Stromal cell of bone marrow (primary cell): ENCODE data around the gene PDGFB.

Source experiments
- DNase-seq: peaks from one replicate; pipeline ENCODE4 v3.0.0-alpha.2; 2012; ENCODE audit warnings: low read depth

Gene PDGFB

DNA sequence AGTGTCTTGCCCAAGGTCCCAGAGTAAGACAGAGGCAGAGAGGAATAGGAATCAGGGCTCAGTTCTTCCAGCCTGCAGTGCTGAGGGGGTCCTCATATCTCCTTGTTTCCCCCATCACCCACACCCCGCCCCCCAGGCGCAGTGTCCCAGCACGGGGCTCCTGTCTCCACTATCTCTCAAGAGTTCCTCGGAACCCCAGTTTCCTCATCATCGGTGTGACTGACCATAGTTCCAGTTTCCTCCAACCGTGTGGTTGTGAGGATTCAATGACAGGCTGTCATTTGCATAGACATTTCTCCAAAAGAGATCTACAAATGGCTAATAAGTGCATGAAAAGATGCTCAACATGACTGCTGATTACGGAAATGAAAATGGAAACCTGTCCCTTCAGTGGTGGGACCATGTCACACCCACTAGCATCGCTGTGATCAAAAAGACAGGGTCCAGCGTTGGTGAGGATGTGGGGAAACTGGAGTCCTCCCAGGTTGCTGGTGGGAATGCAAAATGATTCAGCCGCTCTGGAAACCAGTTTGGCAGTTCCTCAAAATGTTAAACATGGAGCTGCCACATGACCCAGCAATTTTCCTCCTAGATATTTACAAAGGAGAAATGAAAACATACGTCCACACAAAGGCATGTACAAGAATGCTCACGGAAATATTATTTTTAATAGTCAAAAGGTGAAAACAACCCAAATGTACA is 31.8 kb upstream of the PDGFB start:
- no peak for DNase-seq

- DNase-seq = no peak
Observed at GRCh38 chr22:39275814-39276439, 31.1 kb upstream of the PDGFB start.

DNA sequence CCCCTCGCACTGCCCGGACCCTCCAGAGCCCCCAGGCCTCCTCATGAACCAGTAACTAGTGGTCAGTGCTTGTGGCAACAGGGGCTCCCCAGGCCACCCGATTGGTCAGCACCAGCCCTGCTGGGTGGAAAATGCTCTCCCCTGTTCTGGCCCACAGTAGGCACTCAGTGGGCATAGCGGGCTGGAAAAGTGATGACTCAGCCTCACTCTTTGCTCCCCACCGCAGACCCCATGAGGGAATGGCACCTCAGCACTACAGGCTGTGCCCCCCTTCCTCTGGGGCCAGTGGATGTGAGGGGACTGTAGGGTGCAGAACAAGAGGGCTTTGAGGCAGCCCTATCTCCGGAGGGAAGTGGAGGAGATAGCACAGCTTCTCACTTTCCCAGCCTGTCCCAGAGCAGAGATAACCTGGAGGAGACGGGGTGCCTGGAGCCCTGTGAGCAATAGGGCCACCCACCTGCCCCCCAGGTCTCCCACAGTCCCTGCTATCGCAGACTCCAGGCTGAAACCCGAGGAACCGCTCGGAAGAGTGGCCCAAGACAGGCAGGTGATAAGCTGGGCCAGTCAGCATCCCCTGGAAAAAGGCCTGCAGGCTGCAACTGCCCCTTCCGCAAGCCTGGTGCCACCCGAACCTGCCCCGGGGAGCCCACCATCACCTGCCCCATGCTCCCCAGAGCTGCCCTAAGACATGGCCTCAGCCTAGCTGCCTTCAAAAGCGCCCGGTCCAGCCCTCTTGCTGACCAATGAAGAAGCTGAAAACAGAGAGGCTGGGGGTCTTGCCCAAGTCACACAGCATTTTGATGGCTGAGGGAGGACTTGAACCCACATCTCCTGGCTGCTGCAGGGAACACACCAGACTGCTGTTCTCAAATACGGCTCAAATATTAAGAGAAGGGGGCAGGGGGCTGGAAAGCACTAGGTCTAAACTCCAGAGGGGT is 29.4 kb upstream of the PDGFB start:
- no peak for DNase-seq

DNA sequence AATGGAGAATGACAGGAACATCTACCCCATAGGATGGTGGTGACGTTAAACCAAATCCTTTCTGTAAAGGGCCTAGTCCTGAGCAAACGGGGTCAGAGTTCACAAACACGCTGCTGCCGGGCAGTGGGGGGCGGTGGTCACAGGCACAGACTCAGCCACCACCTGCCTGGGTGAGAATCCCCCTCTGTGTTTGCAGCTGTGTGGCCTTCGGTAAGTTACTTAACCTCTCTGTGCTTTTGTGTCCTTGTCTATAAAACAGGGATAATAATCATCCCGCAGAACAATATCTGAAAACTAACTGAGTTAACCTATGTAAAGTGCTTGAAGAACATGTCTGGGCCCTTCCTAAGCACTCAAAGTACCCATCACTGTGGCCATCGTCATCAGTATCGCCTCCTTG is 26.0 kb upstream of the PDGFB start:
- no peak for DNase-seq

GRCh38 chr22:39270280-39270679 is 25.5 kb upstream of the PDGFB start:
- DNase-seq = no peak

DNA sequence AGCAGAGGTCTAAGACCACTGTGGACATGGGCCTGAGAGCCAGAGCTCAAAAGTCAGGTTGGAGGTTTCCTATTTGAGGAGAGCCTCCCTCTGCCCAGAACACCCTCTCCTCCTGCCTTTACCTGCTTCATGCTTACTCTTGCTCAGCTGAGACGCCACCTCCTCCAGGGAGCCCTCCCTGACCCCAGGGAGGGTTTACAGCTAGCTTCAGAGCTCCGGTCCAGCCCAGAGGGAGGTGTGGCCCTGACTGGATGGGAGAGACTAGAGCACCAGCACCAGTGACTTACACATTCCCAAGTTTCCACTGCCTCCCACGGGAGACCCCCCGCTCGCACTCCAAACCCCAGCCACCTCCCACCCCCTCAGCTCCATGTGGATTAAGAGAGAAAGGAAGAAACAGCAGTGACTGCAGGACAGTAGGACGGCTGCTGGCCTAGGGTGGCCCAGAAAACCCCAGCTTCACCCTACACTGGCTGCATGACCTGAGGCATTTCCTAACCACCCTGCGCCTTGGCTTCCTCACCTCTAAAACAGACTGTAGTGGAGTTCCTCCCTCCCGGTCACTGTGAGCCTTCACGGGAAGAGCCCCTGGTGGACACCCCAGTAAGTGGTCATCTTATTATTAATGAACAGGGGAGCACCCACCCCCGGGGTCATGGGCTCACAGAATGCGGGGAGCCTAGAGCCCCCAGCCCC is 24.5 kb upstream of the PDGFB start:
- DNase-seq = no peak

- DNase-seq = no peak
Observed at GRCh38 chr22:39268645-39269044, 23.9 kb upstream of the PDGFB start.

GRCh38 chr22:39267974-39268373 is 23.2 kb upstream of the PDGFB start:
- no peak for DNase-seq

- no peak for DNase-seq
Observed at GRCh38 chr22:39266398-39267030, 21.7 kb upstream of the PDGFB start.

DNA sequence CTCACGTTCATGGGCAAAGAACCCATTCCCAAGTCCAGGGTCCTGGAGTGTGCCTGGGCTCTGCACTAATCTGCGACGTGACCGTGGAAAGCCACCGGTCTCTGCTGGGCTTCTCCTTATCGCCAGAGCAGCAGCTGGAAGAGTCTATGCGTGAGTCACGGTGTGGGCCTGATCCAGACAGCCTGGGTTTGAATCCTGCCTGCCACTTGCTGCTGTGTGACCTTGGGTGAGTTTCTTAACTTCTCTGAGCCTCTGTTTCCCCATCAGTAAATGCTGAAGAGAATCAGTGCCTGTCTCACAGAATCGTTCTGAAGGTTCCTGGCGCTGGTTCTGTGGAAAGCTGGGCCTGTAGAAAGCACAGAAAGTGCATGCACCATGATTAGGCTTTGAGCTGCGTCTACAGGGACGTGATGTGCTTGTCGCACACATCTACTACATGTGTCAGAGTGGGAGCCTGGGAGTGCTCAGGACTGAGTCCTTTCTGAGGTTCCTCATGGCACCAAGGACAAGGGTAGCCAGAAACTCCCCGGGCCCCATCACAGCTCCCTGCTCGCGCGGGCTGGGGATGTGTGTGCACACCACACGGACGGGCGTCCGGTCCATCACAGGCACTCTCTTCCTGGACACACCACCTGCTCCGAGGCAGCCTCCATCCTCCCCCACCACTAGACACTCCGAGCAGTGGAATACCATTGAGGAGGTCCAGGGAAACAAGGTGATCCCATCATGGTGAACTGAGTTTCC is 20.5 kb upstream of the PDGFB start:
- no peak for DNase-seq

- no peak for DNase-seq
Observed at GRCh38 chr22:39264349-39265038, 19.7 kb upstream of the PDGFB start.

GRCh38 chr22:39263626-39264348 is 19.0 kb upstream of the PDGFB start:
- no peak for DNase-seq

DNA sequence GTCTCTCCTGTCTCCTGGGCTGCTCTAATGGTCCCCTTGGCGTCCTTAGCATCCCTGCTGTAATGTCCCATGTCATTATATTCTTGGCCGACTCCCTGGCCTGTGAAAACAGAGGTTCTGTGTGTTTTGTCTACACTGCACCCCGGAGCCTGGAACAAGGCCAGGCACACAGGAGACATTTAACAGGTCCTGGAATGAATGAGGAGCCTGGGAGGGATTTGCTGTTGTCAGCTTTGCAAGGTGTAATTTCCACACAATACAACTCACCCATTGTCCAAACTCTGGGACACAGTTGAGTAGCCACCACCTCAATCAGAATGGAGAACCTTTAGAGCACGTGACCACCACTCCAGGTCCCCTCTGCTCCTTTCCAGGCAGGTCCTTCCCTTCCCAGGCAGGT is 14.9 kb upstream of the PDGFB start:
- no peak for DNase-seq

DNA sequence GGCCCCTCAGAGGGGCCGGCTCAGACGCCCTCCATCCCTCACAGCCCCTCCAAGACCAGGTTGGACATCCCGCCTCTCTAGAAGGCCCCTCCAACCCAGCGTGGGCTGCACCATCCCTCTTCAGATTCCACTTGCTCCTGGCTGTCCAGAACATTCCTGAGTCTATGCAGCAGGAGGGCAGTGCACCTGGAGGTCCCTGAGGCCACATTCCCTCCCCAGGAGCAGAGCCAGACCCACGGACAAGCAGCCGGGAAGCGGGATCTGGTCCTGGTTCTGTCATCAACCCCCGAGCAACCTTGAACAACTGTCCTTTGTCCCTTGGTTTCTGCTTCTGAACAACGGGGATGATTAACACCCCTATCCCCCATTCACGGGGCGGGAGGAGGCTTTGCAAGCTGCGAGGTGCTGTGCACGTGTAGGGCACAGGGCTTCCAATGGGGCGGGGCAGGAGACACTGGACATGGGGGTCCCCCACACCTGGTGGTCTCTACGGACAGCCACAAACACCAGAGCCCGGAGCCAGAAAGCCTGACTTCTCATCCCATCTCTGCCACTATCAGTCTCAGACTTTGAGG is 13.2 kb upstream of the PDGFB start:
- no peak for DNase-seq

GRCh38 chr22:39256979-39257378 is 12.2 kb upstream of the PDGFB start:
- DNase-seq = no peak

GRCh38 chr22:39256186-39256552 is 11.4 kb upstream of the PDGFB start:
- no peak for DNase-seq

GRCh38 chr22:39255449-39256185 is 10.8 kb upstream of the PDGFB start:
- no peak for DNase-seq

- no peak for DNase-seq
Observed at GRCh38 chr22:39254789-39255298, 10.1 kb upstream of the PDGFB start.

DNA sequence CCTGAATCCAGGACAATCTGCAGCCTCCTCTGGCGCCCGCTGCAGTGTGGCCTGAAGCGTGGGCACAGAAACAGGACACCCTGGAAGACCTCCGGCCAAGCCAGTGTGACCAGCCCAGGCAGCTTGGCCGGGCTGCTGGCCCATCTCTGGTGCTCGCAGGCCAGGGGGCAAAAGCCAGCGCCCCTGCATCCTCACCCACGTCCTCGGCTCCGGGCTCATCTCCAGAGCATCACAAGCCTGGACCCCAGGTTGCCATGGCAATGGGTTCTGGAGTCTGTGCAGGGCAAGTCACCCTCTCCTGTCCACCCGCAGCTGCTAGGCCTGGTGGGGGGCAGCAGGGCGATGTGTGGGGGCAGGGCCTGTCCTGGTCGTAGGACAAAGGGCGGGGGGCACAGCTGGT is 9.3 kb upstream of the PDGFB start:
- no peak for DNase-seq
